HFFc6 (cell line): ENCODE measurements around the gene CSPG5. TPM values are rescaled to one million over a fixed set of nuclear protein-coding genes. Genes with fewer than 3 reads are reported as not detected.

Source experiments
- DNase-seq: peaks from one replicate; pipeline ENCODE4 v3.0.0-alpha.2; 2018
- H3K27ac Mint-ChIP-seq: 2 replicates; pipeline ENCODE4 v1.8.0; 2020; ENCODE audit warnings: mild to moderate bottlenecking, mixed read lengths
- H3K27me3 Mint-ChIP-seq: 2 replicates; pipeline ENCODE4 v1.8.0; 2021; ENCODE audit warnings: mild to moderate bottlenecking, moderate library complexity, mixed read lengths; ENCODE audit not compliant: insufficient read depth
- H3K36me3 Mint-ChIP-seq: 2 replicates; pipeline ENCODE4 v1.8.0; 2021; ENCODE audit warnings: low read depth, mixed read lengths
- H3K4me1 Mint-ChIP-seq: 2 replicates; pipeline ENCODE4 v1.8.0; 2020; ENCODE audit warnings: low read depth, mixed read lengths
- H3K4me3 Mint-ChIP-seq: 2 replicates; pipeline ENCODE4 v1.8.0; 2020; ENCODE audit warnings: mild to moderate bottlenecking, moderate library complexity, mixed read lengths
- H3K9me3 Mint-ChIP-seq: 2 replicates; pipeline ENCODE4 v1.8.0; 2020; ENCODE audit warnings: mild to moderate bottlenecking, mixed read lengths
- total RNA-seq, 6 experiments: library from RNA; stranded (reverse); fragmentation: NEBNext Ultra II Directional; extraction: Animal tissue kit (Norgen Biotek cat#: 25700); gene quantifications; 2 replicates in 1 of 6; 3 replicates in 5 of 6; pipeline ENCODE4 v1.2.3, GENCODE V29; 2021
- TF ChIP-seq, protein P1 (sequence below): fragments of 200-600 bp; sonication (generic); IDR thresholded peaks from 2 replicates; pipeline ENCODE4 v1.5.0; 2021; ENCODE audit warnings: antibody characterized with exemption, mild to moderate bottlenecking

The CSPG5 gene
- total RNA-seq, 6 experiments from 2014 or later, result 0.05 to 0.19 (median 0.11) TPM; not detected in 3

GRCh38 chr3:47571391-47572175, 7.1 kb downstream of the CSPG5 start:
- no peak for DNase-seq
- H3K27ac Mint-ChIP-seq, result no peak overlapping the region
- TF ChIP-seq, protein P1, sequence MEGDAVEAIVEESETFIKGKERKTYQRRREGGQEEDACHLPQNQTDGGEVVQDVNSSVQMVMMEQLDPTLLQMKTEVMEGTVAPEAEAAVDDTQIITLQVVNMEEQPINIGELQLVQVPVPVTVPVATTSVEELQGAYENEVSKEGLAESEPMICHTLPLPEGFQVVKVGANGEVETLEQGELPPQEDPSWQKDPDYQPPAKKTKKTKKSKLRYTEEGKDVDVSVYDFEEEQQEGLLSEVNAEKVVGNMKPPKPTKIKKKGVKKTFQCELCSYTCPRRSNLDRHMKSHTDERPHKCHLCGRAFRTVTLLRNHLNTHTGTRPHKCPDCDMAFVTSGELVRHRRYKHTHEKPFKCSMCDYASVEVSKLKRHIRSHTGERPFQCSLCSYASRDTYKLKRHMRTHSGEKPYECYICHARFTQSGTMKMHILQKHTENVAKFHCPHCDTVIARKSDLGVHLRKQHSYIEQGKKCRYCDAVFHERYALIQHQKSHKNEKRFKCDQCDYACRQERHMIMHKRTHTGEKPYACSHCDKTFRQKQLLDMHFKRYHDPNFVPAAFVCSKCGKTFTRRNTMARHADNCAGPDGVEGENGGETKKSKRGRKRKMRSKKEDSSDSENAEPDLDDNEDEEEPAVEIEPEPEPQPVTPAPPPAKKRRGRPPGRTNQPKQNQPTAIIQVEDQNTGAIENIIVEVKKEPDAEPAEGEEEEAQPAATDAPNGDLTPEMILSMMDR, result no peak
- H3K4me3 Mint-ChIP-seq, result no peak overlapping the region
- no peaks in the 10 kb centered on the region for H3K9me3 Mint-ChIP-seq
- no peaks in the 10 kb centered on the region for H3K36me3 Mint-ChIP-seq
- peaks cover 32% of the 10 kb centered on the region for H3K27me3 Mint-ChIP-seq
- H3K4me1 Mint-ChIP-seq, result no peaks in the 10 kb centered on the region

DNA sequence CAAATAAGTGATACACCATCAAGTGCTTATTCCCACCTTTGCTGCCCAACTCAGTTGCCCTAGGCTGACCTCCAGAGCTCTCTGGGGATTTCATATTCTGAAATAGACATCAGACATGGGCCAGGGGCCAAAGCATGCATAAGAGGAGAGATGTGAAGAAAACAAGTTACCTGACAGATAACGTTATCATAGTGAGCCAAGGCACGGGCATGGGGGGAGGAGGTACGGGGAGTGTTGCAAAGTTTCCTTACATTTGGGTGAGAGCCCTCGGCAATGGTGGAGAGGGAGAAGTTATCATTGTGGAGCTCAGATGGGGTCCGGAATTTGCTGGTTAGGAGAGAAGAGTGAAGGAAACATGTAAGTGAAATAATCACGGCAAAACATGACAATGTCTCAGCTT, 9.8 kb downstream of the CSPG5 start:
- no peak overlapping the region for H3K27ac Mint-ChIP-seq
- no peaks in the 10 kb centered on the region for H3K4me1 Mint-ChIP-seq
- H3K36me3 Mint-ChIP-seq, result no peaks in the 10 kb centered on the region
- H3K9me3 Mint-ChIP-seq, result no peaks in the 10 kb centered on the region
- TF ChIP-seq, protein P1, result no peak
- peaks cover 38% of the 10 kb centered on the region for H3K27me3 Mint-ChIP-seq
- H3K4me3 Mint-ChIP-seq, result no peak overlapping the region
- DNase-seq, result no peak

DNA sequence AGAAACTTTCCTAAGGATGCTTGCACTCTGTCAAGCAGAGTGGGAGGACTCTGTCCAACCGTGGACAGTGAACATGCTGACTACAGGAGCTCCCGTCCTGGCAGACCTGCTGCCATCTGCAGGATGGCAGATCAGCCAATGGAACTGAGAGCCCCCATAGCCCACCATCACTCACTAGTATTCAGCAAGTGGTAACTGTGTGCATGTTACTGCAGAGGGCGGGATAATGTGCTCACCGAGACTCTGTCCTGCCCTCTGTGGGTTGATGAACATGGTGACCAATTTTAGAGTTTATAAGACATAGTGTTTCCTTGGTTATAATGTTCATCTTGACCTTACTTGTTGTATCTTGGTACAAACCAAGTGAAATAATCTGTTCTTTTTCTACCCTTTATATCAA, 11.5 kb downstream of the CSPG5 start:
- Mint-ChIP-seq H3K27ac (no peak overlapping the region), H3K27me3 (peaks cover 30% of the 10 kb centered on the region), H3K36me3 (no peaks in the 10 kb centered on the region), H3K9me3 (no peaks in the 10 kb centered on the region), H3K4me1 (no peaks in the 10 kb centered on the region), H3K4me3 (no peak overlapping the region)
- TF ChIP-seq, protein P1, result no peak
- DNase-seq, result no peak

DNA sequence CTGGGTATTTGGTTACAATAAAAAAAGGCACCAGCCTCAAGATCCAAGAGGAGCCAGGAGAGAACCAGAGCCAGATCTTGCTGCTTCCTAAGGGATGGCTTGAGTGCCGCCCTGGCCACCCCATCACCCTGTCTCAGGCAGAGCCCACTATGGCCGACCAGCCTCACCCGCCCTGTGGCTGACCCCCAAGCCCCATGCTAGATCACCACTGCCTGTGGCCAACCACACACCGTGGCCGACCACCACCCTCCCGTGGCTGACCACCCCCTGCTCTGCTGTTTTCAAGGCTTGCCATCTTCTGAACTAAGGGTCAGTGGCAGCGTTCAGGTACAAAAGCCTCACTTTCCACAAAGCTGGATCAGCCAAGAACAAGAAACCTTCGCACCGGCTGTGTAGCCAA, 12.0 kb downstream of the CSPG5 start:
- H3K27ac Mint-ChIP-seq, result no peak overlapping the region
- no peaks in the 10 kb centered on the region for H3K9me3 Mint-ChIP-seq
- DNase-seq, result no peak
- no peaks in the 10 kb centered on the region for H3K36me3 Mint-ChIP-seq
- no peaks in the 10 kb centered on the region for H3K4me1 Mint-ChIP-seq
- TF ChIP-seq, protein P1, result no peak
- peaks cover 25% of the 10 kb centered on the region for H3K27me3 Mint-ChIP-seq
- H3K4me3 Mint-ChIP-seq, result no peak overlapping the region

GRCh38 chr3:47565734-47566550, 12.7 kb downstream of the CSPG5 start:
- TF ChIP-seq, protein P1, result no peak

More at GRCh38 chr3:47565734-47566550, 12.7 kb downstream of the CSPG5 start:
- no peak overlapping the region for H3K4me3 Mint-ChIP-seq
- no peaks in the 10 kb centered on the region for H3K4me1 Mint-ChIP-seq
- H3K9me3 Mint-ChIP-seq, result no peaks in the 10 kb centered on the region
- DNase-seq, result no peak
- no peak overlapping the region for H3K27ac Mint-ChIP-seq
- H3K36me3 Mint-ChIP-seq, result no peaks in the 10 kb centered on the region
- H3K27me3 Mint-ChIP-seq, result peaks cover 20% of the 10 kb centered on the region
